ENCODE measurements around the gene MSI2.

The MSI2 gene

DNA sequence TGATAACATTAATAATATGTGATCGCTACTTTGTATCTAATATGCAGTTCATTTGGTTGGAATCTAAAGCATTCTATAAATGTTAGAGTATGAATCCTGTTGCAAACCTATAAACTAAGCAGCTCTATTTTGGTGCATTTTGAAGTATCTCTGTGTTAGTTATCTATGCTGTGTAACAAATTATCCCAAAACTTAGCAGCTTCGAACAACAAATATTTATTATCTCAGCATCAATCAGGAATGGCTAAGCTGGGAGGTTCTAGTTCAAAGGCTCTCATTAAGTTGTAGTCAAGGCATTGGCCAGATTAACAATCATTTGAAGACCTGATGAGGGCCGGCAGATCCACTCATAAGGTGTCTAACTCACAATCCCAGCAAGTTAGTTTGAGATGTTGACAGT lies 10.1 kb upstream of the MSI2 start:
- no peak for DNase-seq (ENCODE audit: low spot score)

DNA sequence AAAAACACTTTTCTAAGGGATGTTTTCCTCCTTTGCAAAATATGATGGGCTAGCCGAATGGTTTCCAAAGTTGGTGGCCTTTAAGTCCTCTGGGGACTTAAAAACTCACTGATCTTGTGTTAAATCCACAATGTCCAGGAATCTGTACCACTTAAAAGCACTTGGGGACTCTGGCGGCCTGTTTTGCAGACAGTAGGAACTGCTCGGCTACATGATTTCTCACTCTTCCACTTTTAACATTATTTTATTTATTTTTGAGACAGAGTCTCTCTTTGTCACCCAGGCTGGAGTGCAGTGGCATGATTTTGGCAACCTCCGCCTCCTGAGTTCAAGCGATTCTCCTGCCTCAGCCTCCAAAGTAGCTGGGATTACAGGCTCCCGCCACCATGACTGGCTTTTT lies 9.1 kb upstream of the MSI2 start:
- DNase-seq (ENCODE audit: low spot score): no peak

DNA sequence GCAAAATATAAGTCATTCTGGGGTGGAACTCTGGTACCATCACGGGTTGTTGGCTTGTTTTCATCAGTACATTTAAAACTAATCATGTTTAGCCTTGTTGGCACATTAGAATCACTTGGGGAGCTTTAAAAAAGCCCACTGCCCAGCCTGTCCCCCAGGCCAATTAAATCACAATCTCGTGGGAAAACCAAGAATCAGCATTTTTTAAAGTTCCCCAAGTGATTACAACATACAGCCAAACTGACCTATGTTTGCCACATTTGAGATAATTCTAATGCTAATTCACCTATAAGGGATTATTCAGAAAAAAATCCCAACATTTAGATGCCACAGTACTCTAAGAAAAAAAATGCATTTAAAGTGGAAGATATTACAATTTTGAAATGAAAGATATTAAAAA lies 8.4 kb upstream of the MSI2 start:
- no peak for DNase-seq (ENCODE audit: low spot score)

DNA sequence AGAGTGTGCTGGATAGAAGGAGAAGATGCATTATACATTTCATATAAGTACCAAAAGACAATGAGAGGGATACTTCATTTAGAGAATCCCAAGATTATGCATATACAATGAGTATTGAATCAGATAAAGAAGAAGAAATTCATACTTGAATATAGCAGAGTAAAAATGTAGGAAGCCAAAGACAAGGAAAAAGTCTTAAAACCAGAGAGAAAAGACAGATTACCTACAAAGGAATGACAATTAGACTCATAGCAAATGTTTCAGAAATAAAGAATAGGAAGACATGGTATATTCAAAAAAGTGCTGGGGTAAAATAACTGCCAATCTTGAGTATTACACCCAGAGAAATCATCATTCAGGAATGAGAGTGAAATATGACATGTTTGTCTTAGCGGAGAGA lies 6.8 kb upstream of the MSI2 start:
- DNase-seq (ENCODE audit: low spot score): no peak

DNA sequence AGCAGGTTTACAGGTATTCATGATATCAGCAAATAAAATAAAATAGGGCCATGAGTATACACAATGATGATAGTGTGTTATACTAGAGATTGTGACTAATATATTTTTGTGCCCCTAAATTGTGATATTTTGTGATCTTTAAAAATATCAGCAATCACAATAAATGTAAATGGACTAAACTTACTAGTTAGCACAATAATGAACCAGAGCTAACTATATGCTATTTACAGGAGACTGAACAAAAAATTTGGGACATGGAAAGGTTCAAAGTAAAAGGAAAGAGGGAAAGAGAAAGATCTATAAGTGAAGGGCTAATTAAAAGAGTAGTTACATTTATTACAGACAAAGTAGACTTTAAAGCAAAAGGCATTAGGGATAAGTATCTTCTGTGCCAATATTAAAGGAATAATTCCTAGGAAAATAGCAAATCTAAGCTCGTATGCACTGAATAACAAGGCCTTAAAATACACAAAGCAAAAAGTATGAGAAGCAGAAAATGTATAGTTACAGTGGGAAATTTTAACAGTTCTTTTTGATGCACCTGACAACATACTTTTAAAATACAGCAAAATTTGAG lies 5.0 kb upstream of the MSI2 start:
- DNase-seq (ENCODE audit: low spot score): no peak

DNA sequence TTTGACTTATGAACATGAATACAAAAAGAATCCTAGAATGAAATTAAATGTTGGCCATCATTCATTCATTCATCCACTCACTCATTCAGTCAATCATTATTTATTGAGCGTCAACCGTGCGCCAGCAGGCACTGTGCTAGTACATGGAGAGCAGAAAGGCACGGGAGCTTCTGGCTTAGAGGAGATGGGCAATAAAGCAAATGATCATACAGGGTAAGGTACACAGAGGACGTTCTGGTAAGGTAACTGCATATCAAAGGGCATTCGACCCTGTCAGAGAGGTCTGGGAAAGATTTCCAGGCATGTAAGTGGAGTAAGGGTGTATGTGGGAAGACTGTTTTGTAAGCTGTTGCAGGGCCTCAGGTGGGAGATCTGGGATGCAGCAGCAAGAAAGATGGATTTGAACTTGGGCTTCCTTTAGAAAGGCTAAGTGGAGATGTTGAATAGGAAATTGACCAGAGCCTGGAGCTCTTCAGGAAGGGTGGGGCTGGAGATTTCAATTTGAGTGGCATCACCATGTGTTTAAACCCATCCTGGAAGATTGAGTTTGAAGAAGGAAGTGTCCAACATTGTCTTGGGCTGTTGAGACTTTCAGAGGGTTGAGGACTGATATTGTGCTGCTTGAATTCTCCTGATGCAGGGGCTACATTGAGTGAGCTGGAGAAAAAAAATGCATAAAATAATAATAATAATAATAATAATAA lies 2.8 kb upstream of the MSI2 start:
- DNase-seq (ENCODE audit: low spot score): no peak

DNA sequence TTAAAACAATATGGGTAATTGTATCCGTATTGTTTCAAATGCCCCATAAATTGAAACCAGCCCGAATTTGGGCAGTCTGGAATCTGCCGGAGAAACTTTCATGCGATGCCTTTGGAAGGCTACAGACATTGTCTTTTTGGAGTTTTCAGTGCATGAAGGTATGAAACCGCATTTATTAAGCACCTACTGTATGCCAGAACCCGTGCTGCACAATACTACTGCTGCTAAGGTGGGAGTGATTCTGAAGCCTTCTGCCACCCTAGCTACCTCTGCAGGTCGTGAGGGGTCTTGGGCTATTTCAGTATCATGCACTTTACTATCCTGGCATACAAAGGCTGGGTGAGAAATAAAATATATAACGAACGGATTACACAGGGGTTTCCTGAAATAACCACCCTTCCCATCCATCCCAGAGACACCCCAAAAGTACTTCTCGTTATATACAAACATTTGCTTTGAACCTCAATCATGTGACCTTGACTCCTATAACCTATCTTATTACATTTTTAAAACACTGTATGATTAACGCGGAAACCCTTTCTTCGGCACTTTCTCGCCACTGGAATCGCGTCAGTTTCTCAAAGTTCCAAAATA lies 1.0 kb upstream of the MSI2 start:
- DNase-seq (ENCODE audit: low spot score): no peak

DNA sequence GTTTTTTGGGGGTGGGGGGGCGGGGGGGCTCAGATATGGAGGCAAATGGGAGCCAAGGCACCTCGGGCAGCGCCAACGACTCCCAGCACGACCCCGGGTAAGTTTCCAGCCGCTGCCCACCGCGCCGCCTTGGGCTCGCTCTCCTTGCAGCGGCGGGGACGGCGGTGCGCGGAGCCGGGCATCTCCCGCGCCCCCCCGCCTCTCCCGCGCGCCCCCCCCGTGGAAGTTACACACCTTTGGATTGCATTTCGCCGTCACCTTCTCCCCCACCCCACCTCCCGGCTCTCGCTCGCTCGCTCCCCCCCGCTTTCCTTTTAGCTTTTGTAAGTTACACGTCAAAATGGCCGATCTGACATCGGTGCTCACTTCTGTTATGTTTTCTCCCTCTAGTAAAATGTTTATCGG lies 387 bp downstream of the MSI2 start:
- DNase-seq (ENCODE audit: low spot score): no peak

DNA sequence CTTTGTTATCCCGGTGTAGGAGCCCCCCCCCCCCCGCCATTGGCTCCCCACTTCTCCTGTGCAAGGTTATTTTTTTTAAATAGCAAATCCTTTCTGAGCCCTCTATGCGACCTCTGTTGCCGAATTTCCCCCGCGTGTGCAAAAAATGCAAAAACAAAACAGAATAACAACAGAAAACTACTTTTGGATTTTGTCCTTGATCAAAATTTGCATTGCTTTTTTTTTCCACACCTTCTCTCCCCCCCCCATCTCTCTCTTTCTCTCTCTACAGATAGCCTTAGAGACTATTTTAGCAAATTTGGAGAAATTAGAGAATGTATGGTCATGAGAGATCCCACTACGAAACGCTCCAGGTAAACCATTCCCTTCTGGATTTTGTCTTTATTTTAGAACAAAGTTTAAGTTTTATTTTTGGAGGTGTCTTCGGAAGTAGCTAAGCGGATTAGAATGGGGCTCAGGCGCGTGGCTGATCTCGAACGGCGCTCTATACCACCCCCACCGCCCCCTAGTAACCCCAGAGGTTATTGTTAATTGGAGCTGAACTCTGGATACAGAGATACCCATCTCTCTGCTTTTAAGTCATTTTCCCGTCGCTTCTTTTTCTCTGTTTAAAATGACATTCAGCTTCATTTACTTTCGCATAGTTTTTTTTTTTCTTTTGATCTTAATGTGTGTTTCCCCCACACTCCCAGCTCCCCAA lies 1.0 kb downstream of the MSI2 start:
- no peak for DNase-seq (ENCODE audit: low spot score)

DNA sequence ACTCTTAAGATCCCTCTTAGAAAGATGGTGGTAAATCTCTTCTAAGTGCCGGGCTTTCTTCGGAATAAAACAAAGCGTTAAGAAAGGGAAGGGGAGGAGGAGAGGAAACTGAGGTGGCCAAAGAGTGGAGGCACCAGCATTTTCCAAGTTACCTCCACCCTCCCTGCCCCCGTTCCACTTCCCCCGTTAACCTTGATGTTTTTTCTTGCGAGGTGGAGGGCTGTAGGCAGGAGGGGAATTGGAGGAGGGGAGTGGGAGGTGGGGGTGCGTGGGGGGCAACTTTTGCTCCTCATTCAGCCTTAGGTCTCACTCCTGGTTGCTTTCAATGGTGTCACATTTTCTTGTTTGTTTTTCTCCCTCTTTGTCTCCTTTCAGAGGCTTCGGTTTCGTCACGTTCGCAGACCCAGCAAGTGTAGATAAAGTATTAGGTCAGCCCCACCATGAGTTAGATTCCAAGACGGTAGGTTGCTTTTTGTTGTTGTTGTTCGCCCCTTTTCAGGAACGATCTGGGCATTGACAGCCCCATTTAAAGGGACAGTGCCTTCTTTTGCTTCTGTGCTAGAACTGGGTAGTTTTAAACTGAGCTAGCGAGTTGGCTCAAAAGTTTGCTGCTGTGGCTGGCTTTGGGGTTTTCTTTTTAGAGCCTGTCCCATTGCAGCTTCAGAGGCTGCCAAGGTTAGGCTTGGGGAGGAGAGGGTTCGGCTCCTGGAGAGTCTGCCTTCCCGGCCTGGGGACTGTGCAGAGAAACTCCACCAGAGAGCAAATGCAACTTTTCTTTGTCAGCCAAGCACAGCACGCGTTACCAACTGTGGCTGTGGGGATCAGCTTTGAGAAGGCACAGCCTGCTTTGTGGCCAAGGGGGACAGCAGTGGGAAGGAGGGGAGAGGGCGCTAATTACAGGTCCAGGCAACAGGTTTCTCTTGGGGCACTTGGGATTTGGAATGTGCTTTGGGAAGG lies 1.9 kb downstream of the MSI2 start:
- peak; percentile 63 for DNase-seq (ENCODE audit: low spot score)

DNA sequence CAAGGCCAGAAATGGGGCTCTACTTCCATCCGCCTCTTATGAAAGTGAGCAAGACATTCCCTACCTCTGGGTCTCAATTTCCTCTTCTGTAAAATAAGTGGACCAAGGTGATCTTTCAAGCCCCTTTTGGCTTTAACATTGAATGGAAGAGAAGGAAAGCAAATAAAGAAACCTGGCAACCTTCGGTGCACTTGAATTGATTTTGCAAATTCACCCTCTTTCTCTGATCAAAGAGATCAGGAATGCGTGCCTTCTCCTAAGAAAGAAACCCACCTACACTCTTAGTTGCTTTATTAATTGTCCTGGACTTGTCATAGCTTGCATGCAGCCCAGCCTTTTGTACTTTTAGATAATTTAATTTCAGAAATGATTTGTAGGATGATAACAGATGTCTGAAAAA lies 3.0 kb downstream of the MSI2 start:
- DNase-seq (ENCODE audit: low spot score): no peak

DNA sequence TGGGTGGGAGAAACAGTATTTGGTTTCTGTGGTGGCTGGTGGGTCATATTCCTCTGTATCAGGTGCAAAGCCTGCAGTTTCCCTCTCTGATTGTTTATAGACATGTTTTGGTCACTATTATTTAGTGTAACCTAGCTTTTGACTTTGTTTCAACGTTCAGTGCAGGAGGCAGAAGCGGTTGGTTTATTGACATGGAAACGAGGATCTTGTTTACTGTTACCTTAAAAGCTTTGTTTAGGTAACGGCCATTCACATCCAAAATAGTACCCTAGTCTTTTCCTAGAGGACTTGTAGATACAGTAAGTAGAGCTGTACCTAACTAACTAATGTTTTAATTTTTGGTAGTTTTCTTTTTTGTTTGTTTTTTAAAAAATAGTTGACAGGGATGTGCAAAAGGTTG lies 3.5 kb downstream of the MSI2 start:
- DNase-seq (ENCODE audit: low spot score): no peak

DNA sequence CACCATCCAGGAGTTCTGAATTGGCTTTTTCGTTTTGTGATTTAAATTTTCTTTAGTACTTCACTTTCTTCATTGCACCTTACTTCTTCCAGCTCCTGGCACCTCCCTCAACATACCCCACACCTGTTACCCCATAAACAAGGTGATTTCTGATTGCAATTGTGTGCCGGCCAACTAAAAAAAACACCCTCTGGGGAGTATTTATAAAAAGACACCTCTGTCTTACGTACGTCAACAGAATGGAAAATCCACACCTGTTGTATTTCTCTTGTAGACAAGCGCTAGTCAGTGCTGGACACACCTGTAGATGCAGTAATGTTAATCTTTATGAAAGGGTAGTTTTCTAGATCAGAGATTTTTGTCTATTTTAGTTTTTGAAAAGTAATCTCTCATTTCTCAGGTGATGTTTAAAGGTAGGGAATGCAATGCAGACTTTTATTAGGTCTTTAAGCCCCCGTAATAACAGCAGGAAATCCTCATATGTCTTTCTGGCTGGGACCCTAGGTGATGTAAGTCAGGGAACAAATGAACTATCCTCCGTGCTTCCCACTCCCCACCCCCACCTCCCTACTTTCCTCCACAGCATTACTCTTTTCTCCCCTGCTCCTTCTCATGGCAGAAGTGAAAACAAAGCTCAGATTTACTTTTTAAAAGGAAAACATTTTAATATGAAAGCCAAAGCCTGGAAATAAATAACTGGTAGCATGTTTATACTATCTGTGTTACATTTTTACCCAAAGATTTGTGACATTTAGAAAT lies 4.2 kb downstream of the MSI2 start:
- DNase-seq (ENCODE audit: low spot score): peak; percentile 24

DNA sequence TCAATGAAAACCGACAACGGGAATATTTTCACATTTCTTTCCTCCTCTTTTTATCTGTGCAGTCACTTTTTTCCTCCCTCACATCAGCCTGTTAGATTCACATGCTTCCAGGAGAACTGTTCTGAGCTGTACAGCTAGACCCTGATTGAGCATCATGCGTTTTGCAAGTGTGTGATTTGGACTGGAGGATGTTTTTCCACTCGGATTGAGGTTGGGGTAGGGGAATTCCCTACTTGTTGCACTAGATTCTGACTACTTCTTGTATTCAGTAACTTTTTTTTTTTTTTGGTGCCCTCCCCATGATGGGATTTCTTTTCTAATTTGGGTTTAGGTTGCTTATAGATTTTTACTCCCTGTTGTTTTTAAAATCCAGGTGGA lies 4.8 kb downstream of the MSI2 start:
- DNase-seq (ENCODE audit: low spot score): peak; percentile 33

DNA sequence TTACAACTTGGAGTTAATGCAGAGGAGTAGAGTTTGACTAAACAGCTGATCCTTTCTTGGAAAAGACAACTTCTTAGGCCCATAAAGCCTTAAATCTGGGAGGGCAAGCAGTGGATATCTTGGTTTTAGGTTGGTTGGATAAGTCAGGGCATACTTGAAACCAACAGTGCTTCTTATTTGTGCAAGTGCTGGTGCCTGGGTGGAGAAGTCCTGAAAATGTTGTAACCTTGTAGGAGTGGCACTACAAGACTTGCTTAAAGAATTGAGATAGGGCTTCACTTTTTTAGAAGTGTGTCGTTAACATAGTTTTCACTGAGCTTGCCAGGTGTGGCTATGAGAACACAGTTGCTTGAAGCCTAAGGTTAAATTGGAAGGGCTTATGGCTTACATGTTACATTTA lies 6.2 kb downstream of the MSI2 start:
- peak; percentile 29 for DNase-seq (ENCODE audit: low spot score)

DNA sequence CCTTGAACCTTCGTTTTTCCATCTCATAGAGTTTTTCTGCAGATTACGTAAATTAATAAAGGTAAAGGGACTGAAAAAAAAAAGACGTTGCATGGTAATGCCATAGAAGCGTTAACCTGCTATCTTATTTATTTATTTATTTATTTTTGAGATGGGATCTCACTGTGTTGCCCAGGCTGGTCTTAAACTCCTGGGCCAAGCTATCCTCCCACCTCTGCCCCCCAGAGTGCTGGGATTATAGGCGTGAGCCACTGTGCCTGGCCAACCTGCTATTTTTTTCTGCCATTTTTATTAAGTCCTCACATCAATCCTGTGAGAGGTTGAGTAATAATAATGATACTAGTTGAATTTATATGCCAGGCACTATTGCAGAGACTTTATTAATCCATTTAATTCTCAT lies 7.9 kb downstream of the MSI2 start:
- no peak for DNase-seq (ENCODE audit: low spot score)

DNA sequence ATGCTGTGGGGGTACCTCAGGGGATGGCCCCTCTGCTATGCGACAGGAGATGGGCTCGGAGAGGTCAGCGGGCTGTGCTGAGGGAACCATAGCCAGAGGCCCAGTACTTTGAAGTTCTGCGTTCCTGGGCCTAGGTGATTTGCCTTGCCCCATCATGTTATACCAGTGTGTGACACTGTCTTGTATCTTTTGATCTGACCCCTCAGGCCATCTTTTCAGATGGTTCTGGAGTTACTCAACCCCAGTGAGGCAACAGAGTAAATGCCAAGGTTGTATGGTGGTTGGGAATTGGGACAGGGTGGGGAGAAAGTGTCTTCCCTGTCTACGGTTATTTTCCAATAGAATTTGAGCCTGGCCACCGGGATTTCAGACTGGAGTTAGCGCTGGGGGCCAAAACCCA lies 8.5 kb downstream of the MSI2 start:
- DNase-seq (ENCODE audit: low spot score): no peak

DNA sequence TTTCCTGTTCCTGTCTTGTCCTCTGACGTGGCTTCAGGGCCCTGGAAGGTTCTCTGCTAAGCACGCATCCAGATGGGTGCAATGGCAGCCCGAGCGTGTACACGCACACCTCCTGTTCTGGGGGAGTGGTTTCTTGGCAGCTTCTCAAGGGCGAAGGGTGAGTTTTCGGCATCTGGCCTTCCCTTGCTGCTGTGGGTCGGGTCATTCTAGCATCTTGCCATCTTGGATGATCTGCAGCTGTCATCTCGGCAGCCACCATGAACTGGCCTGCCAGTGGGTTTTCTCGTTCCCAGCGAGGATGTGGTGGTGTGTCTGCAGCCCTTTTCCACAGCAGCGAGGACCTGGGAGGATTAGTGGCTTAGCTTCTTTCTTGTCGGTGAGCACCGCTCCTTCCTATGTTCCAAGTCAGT lies 10.6 kb downstream of the MSI2 start:
- peak; percentile 39 for DNase-seq (ENCODE audit: low spot score)

DNA sequence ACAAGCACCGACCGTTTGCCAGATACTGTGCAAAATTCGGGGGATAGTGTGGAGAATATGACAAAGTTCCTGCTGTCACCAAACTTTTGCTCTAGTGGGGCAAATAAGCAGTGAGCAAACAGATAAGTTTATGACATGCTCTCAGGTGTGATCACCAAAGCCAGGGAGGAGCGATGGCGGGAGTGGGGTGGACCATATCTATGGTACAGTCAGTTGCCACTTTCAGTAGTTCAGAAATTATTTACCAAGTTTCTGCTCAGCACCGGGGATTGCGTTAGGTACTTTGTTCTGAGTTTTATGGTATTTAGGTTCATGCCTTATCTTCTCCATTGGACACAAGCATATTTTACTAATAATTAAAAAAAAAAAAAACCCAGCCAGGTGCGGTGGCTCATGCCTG lies 11.9 kb downstream of the MSI2 start:
- DNase-seq (ENCODE audit: low spot score): no peak

DNA sequence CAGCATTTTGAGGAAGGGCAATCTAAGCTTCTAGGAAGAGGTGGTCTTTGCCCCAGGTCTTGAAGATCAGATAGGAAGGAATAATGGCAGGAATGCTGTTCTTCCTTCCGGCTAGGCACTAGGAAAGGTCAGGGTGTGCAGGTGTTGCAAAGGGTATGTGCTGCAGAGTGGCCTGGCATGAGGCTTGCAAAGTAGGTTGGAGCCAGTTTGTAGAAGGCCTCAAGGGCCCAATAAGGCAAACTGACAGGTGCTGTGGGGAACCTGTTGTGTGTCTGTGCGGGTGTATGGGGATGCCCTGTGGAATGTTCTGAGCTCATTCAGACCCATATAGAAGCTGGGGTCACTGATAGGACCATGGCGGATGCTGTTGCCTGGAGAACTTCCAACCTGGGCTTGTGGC lies 12.7 kb downstream of the MSI2 start:
- peak; percentile 29 for DNase-seq (ENCODE audit: low spot score)

DNA sequence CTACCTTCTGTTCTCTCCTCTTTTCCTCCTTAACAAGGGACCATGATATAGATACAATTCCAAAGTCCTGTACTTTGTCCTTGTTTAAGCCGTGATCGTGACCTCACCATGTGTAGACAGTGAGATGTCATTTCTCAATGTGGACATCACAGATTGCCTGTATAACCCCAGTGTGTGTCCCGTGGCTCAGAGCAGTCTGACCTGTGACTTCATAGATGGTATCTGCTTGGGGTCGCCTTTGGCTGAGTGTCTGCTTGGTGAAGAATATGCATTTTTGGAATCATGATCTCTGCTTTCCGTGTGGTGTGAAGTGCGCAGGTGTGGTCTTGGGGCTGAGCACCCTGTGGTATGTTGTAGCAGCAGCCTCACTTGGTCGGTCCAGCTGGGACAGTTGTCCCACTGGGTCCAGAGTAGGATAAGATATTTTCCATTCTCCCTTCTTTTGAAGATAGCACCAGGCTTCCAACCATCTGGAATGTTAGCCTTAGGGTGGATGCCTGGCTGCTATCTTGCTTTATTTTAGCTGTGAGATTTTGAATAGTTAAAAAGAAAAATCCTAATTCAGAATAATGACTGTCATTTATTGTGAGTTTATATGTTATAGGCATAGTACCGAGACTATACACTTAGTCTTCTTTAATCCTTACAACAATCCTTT lies 13.4 kb downstream of the MSI2 start:
- DNase-seq (ENCODE audit: low spot score): peak; percentile 31

Measured in ecto neural progenitor cell (in vitro differentiated cells).